GM19238 (cell line): ENCODE data around the gene MKS1.

ENCODE experiments used
- DNase-seq: peaks from one replicate; pipeline ENCODE4 v3.0.0; 2011; ENCODE audit warnings: low spot score; ENCODE audit not compliant: insufficient read length

The MKS1 gene

GRCh38 chr17:58166682-58167081 lies 52.4 kb downstream of the MKS1 start, which contains the start of gene OR4D2:
Gene OR4D2 (plus strand): TSS chr17:58166982. CDS start chr17:58169656, 2,674 bp downstream.
- no peak for DNase-seq

DNA sequence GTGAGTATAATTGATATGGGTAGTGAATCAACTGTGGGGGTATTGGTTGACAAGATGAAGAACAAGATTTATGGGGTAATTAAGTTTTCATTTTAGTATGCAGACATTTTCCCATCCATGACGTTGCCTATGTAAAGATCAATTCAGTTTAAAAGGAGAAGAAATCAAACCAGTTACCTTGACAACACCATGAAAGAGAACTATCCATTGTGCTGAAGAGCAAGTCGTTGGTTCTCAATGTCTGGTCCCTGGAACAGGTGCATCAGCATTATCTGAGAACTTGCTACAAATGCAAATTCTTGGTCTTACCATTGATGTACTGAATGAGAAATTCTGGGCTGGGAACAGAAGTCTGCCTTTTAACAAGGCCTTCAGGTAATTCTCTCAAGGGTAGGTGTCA lies 53.1 kb downstream of the MKS1 start:
- no peak for DNase-seq

GRCh38 chr17:58161566-58161965 lies 57.5 kb downstream of the MKS1 start:
- no peak for DNase-seq

DNA sequence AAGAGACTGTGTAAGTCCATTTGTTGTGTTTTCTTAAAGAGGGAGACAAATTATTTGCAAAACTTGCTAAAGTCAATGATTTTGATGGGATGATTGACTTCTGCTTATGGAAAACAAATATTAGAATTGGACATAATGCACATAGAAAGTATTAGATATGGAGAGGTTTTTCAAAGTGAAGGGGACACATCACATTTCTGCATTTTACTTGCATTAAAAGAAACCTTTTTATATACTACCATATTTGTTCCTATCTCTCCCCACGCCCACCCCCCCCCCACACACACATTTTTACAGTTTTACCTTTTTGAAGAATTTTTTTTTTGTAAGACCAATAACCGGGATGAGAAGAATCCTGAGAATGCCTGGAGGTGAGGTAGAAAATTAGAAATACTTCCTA lies 60.9 kb downstream of the MKS1 start:
- no peak for DNase-seq

DNA sequence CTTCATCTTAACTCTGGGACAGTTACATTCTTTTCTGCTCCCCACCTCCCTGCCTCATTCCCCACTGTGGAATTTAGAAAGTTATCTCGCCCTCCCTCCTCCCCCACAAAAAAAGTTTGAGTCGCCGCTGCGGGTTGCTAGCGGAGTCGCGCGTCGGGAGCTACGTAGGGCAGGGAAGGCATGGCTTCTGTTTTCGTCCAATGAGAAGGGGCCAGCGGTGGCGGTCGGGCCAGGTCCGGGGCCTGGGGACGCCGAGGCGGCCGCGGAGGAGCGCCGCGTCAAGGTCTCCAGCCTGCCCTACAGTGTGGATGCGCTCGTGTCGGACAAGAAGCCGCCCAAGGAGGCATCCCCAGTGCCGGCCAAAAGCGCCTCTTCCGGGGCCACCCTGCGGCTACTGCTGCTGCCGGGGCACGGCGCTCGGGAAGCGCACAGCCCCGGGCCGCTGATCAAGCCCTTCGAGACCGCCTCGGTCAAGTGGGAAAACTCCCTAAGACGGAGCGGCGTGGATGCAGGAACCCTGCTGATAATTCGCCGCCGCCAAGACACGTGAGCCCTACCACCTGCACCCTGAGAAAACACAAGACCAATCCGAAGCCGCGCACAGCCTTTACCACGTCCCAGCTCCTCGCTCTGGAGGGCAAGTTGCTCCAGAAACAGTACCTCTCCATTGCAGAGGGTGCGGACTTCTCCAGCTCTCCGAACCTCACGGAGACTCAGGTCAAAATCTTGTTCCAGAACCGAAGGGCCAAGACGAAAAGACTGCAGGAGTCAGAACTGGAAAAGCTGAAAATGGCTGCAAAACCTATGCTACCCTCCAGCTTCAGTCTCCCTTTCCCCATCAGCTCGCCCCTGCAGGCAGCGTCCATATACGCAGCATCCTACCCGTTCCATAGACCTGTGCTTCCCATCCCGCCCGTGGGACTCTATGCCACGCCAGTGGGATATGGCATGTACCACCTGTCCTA lies 61.9 kb downstream of the MKS1 start:
- DNase-seq: no peak
